ENCODE results near the gene TBCD. TPM values are rescaled to one million over a fixed set of nuclear protein-coding genes. Genes with fewer than 3 reads are reported as not detected.
"Not testable (repeated sequence)": the region's sequence is repeated elsewhere in the genome, so short reads cannot be mapped to it uniquely, and the experiment has no call there.

The TBCD gene
- total RNA-seq, 1 experiment from 2014 or later: 173 TPM

DNA sequence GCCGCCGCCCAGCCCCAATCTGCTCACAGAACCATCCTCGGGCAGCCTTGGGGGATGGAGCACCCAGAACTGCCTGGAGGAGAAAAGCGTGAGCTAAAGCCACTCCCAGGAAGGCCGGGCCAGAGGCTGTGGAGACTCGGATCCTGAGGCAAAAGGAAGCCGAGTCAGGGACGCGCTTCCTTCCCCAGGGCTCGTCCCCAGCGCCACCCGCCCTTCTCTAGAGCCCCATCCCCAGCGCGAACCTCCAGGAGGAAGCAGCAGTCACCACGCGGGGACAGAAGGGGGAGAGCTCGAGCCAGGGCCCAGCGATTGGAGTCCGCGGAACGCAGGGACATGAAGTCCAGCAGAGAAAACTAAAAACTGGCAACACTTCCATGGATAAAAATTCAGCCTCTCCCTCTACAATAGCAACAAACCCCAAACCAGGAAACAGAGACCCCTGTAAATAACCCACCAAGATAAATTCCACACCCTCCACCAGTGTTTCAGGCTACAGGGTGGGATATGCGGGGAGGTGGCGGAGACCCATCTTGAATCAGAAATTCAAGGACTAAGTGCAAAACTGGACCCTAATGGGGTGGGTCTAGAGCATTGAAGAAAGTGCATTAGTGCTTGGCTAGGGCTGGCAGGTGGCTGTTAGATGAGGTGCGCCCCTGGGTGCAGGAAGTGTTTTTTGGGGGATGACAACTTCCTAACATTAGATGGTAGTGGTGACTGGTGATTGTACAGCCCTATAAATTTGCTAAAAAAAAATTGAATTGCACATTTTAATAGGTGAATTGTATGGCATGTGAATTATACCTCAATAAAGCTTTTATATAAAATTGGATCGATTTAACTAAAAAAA lies 211.5 kb downstream of the TBCD start:
- peaks cover 10% of the 10 kb centered on the region for H3K4me1 Mint-ChIP-seq
- H3K4me3 Mint-ChIP-seq: peak overlapping the region; percentile 49
- TF ChIP-seq, protein P1, sequence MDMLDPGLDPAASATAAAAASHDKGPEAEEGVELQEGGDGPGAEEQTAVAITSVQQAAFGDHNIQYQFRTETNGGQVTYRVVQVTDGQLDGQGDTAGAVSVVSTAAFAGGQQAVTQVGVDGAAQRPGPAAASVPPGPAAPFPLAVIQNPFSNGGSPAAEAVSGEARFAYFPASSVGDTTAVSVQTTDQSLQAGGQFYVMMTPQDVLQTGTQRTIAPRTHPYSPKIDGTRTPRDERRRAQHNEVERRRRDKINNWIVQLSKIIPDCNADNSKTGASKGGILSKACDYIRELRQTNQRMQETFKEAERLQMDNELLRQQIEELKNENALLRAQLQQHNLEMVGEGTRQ (CRISPR knock-in tag; IDR thresholded peaks at IDR 0.05): no peak
- TF ChIP-seq FOXJ3 (CRISPR knock-in tag; IDR thresholded peaks at IDR 0.05; ENCODE audit: borderline replicate concordance) (no peak), JUN (CRISPR knock-in tag; IDR thresholded peaks at IDR 0.05) (no peak), CDX4 (CRISPR knock-in tag; IDR thresholded peaks at IDR 0.05; ENCODE audit: borderline replicate concordance) (no peak), RORB (CRISPR knock-in tag; IDR thresholded peaks at IDR 0.05) (no peak), CTCF (IDR thresholded peaks at IDR 0.05) (0 out of 2 replicates have a peak, but pooled peaks have one; percentile 19)
- TF ChIP-seq, protein P2, sequence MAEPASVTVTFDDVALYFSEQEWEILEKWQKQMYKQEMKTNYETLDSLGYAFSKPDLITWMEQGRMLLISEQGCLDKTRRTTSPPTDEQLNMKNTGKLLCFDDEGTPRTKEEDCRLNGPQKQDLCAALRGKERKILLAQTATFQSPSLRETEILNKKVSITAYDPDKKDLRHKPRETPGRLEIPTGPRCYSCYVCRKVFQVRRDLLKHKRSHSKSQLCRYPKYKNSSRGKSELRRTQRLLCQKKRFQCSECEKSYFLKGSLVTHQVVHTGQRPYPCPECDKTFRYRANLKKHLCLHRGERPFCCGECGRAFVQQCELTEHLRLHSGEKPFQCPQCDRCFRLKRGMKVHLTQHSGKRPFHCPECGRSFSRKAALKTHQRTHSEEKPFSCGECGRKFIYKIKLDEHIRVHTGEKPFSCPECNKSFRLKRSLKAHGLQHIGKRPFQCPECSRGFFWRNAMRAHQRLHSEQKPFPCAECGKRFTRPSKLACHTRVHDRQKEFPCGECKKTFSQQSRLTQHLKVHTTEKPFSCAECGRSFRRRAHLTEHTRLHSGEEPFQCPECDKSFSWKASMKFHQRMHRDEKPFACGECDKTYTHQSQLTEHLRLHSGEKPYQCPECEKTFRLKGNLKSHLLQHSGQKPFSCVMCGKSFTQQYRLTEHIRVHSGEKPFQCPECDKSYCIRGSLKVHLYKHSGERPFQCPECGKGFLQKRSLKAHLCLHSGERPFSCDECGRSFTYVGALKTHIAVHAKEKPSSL (CRISPR knock-in tag; conservative IDR thresholded peaks at IDR 0.05): no peak
- TF ChIP-seq, protein P3, sequence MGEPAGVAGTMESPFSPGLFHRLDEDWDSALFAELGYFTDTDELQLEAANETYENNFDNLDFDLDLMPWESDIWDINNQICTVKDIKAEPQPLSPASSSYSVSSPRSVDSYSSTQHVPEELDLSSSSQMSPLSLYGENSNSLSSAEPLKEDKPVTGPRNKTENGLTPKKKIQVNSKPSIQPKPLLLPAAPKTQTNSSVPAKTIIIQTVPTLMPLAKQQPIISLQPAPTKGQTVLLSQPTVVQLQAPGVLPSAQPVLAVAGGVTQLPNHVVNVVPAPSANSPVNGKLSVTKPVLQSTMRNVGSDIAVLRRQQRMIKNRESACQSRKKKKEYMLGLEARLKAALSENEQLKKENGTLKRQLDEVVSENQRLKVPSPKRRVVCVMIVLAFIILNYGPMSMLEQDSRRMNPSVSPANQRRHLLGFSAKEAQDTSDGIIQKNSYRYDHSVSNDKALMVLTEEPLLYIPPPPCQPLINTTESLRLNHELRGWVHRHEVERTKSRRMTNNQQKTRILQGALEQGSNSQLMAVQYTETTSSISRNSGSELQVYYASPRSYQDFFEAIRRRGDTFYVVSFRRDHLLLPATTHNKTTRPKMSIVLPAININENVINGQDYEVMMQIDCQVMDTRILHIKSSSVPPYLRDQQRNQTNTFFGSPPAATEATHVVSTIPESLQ (CRISPR knock-in tag; IDR thresholded peaks at IDR 0.05): no peak
- ChIA-PET POLR2A (no interaction called here), CTCF (interaction anchor here (0.5 to 1.2 kb wide), 6 partner anchors 23 to 209 kb away, joined by 3 to 4 read pairs (median 3); no protein-coding TSS in a partner anchor)
- H3K36me3 Mint-ChIP-seq: peaks cover 10% of the 10 kb centered on the region; the same call in 1 of the 2 replicates
- no peaks in the 10 kb centered on the region for H3K27me3 Mint-ChIP-seq (ENCODE audit: low read depth)
- DNase-seq (ENCODE audit: low spot score) (peak; percentile 86), ATAC-seq (peak; percentile 95)
- H3K9me3 Mint-ChIP-seq: peaks cover 4% of the 10 kb centered on the region; the same call in 1 of the 2 replicates
- H3K27ac Mint-ChIP-seq: no peak overlapping the region

DNA sequence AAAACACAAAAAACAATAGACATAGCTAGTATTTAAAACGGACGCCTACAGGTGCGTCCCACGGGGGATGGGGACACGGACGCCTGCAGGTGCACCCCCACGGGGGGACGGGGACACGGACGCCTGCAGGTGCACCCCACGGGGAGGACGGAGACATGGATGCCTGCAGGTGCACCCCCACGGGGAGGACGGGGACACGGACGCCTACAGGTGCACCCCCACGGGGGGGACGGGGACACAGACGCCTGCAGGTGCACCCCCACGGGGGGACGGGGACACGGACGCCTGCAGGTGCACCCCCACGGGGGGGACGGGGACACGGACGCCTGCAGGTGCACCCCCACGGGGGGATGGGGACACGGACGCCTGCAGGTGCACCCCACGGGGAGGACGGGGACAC lies 212.6 kb downstream of the TBCD start:
- CTCF ChIA-PET; H3K4me3 Mint-ChIP-seq; POLR2A ChIA-PET; H3K27ac Mint-ChIP-seq; H3K9me3 Mint-ChIP-seq; H3K36me3 Mint-ChIP-seq; H3K27me3 Mint-ChIP-seq (ENCODE audit: low read depth); DNase-seq (ENCODE audit: low spot score); ATAC-seq: not testable (repeated sequence)
- H3K4me1 Mint-ChIP-seq: peaks cover 10% of the 10 kb centered on the region

GRCh38 chr17:82964851-82965341 lies 213.0 kb downstream of the TBCD start:
- DNase-seq (ENCODE audit: low spot score): no peak
- no peak for ATAC-seq
- CTCF ChIA-PET: no interaction called here
- Mint-ChIP-seq H3K4me1 (peaks cover 10% of the 10 kb centered on the region), H3K36me3 (0 out of 2 replicates have a peak, but pooled peaks cover under 1% of the 10 kb centered on the region), H3K27me3 (ENCODE audit: low read depth) (no peaks in the 10 kb centered on the region), H3K27ac (no peak overlapping the region), H3K9me3 (no peaks in the 10 kb centered on the region), H3K4me3 (no peak overlapping the region)
- POLR2A ChIA-PET: no interaction called here
- TF ChIP-seq TEAD1 (CRISPR knock-in tag; IDR thresholded peaks at IDR 0.05) (no peak), CDX4 (CRISPR knock-in tag; IDR thresholded peaks at IDR 0.05; ENCODE audit: borderline replicate concordance) (no peak), AFF4 (CRISPR knock-in tag; IDR thresholded peaks at IDR 0.05; ENCODE audit: borderline replicate concordance) (no peak), ZNF423 (CRISPR knock-in tag; IDR thresholded peaks at IDR 0.05) (no peak), NR1H2 (CRISPR knock-in tag; IDR thresholded peaks at IDR 0.05) (no peak), ZBTB43 (CRISPR knock-in tag; IDR thresholded peaks at IDR 0.05) (no peak), CREB1 (CRISPR knock-in tag; IDR thresholded peaks at IDR 0.05) (no peak)
